Measurements from ENCODE around the gene SLC2A4RG.

SLC2A4RG gene

GRCh38 chr20:63732118-63733095, 7.2 kb upstream of the SLC2A4RG start:
- no peak overlapping the region for H3K27ac Mint-ChIP-seq
- no peak for TF ChIP-seq CTCF (IDR thresholded peaks at IDR 0.05)
- no peak overlapping the region for H3K4me3 Mint-ChIP-seq
- peaks cover 4% of the 10 kb centered on the region for H3K9me3 Mint-ChIP-seq
- H3K36me3 Mint-ChIP-seq (ENCODE audit: low read depth): peaks cover 37% of the 10 kb centered on the region
- peaks cover 12% of the 10 kb centered on the region for H3K4me1 Mint-ChIP-seq
- H3K27me3 Mint-ChIP-seq (ENCODE audit: low read depth, poor library complexity): peaks cover 8% of the 10 kb centered on the region
- no peak for DNase-seq

GRCh38 chr20:63733117-63733516, 6.5 kb upstream of the SLC2A4RG start:
- no peak overlapping the region for H3K27ac Mint-ChIP-seq
- TF ChIP-seq CTCF (IDR thresholded peaks at IDR 0.05): no peak

GRCh38 chr20:63733579-63734081, 5.9 kb upstream of the SLC2A4RG start:
- Mint-ChIP-seq H3K27ac (peak overlapping the region; percentile 90), H3K9me3 (no peaks in the 10 kb centered on the region), H3K36me3 (ENCODE audit: low read depth) (peaks cover 25% of the 10 kb centered on the region), H3K4me3 (no peak overlapping the region), H3K4me1 (peaks cover 6% of the 10 kb centered on the region), H3K27me3 (ENCODE audit: low read depth, poor library complexity) (peaks cover 8% of the 10 kb centered on the region)
- TF ChIP-seq CTCF (IDR thresholded peaks at IDR 0.05): no peak
- no peak for DNase-seq

More at GRCh38 chr20:63733117-63733516, 6.5 kb upstream of the SLC2A4RG start:
- no peak overlapping the region for H3K4me3 Mint-ChIP-seq
- H3K36me3 Mint-ChIP-seq (ENCODE audit: low read depth): peaks cover 30% of the 10 kb centered on the region
- H3K9me3 Mint-ChIP-seq: no peaks in the 10 kb centered on the region
- H3K27me3 Mint-ChIP-seq (ENCODE audit: low read depth, poor library complexity): peaks cover 8% of the 10 kb centered on the region
- no peak for DNase-seq
- peaks cover 11% of the 10 kb centered on the region for H3K4me1 Mint-ChIP-seq

GRCh38 chr20:63734111-63734945, 5.2 kb upstream of the SLC2A4RG start:
- Mint-ChIP-seq H3K9me3 (no peaks in the 10 kb centered on the region), H3K4me3 (no peak overlapping the region), H3K36me3 (ENCODE audit: low read depth) (peaks cover 20% of the 10 kb centered on the region), H3K27ac (peak overlapping the region; percentile 90), H3K27me3 (ENCODE audit: low read depth, poor library complexity) (peaks cover 8% of the 10 kb centered on the region), H3K4me1 (peaks cover 1% of the 10 kb centered on the region)
- DNase-seq: no peak
- no peak for TF ChIP-seq CTCF (IDR thresholded peaks at IDR 0.05)

GRCh38 chr20:63734946-63735858, 4.4 kb upstream of the SLC2A4RG start:
- no peak for DNase-seq

More at GRCh38 chr20:63734946-63735858, 4.4 kb upstream of the SLC2A4RG start:
- no peak for TF ChIP-seq CTCF (IDR thresholded peaks at IDR 0.05)
- H3K9me3 Mint-ChIP-seq: no peaks in the 10 kb centered on the region
- peaks cover 8% of the 10 kb centered on the region for H3K27me3 Mint-ChIP-seq (ENCODE audit: low read depth, poor library complexity)
- H3K27ac Mint-ChIP-seq: no peak overlapping the region
- no peaks in the 10 kb centered on the region for H3K4me1 Mint-ChIP-seq
- peaks cover 14% of the 10 kb centered on the region for H3K36me3 Mint-ChIP-seq (ENCODE audit: low read depth)
- H3K4me3 Mint-ChIP-seq: no peak overlapping the region
